Hypothalamus (tissue), 51 donors: ENCODE results near the gene GDPD2.
"Not testable (repeated sequence)": the region's sequence is repeated elsewhere in the genome, so short reads cannot be mapped to it uniquely, and the experiment has no call there.

ENCODE experiments used
- DNase-seq, 51 donors: peaks; one replicate each; lab custom pipeline; 2025; lab: John Stamatoyannopoulos, UW

The GDPD2 gene

GRCh38 chrX:70422851-70423341 lies at the start of gene GDPD2:
TSS of gene GDPD2 (plus strand) at chrX:70423314. CDS start at chrX:70424985, 1,671 bp downstream.
- DNase-seq = peak in 29 of 51 donors; percentile 2 to 74 (median 36)

GRCh38 chrX:70386235-70386634 lies 36.9 kb upstream of the GDPD2 start:
- DNase-seq = no peak

GRCh38 chrX:70398899-70399298 lies 24.2 kb upstream of the GDPD2 start:
- DNase-seq = no peak

- not testable (repeated sequence) for DNase-seq
Observed at GRCh38 chrX:70400181-70400580, 22.9 kb upstream of the GDPD2 start.

- no peak for DNase-seq
Observed at GRCh38 chrX:70402721-70403120, 20.4 kb upstream of the GDPD2 start.

GRCh38 chrX:70405003-70405402 lies 18.1 kb upstream of the GDPD2 start:
- DNase-seq = no peak

GRCh38 chrX:70410921-70411320 lies 12.2 kb upstream of the GDPD2 start:
- no peak for DNase-seq

- no peak for DNase-seq
Observed at GRCh38 chrX:70411475-70411874, 11.6 kb upstream of the GDPD2 start.

GRCh38 chrX:70421618-70422017 lies 1.5 kb upstream of the GDPD2 start:
- DNase-seq = peak in 34 of 51 donors; percentile 2 to 81 (median 41)

GRCh38 chrX:70423936-70424675 lies 992 bp downstream of the GDPD2 start:
- no peak for DNase-seq

- DNase-seq = peak in 2 of 51 donors; percentile 1 to 4
Observed at GRCh38 chrX:70424801-70425200, 1.7 kb downstream of the GDPD2 start.

- DNase-seq = no peak
Observed at GRCh38 chrX:70426286-70427278, 3.5 kb downstream of the GDPD2 start.

- no peak for DNase-seq
Observed at GRCh38 chrX:70427365-70427764, 4.3 kb downstream of the GDPD2 start.

GRCh38 chrX:70429759-70430158 lies 6.6 kb downstream of the GDPD2 start:
- DNase-seq = no peak

GRCh38 chrX:70432936-70433847 lies 10.1 kb downstream of the GDPD2 start:
- DNase-seq = peak in 2 of 51 donors; percentile 21 to 52

GRCh38 chrX:70433848-70434351 lies 10.8 kb downstream of the GDPD2 start:
- peak in 47 of 51 donors; percentile 0 to 74 (median 47) for DNase-seq

- peak in 50 of 51 donors; percentile 3 to 89 (median 70) for DNase-seq
Observed at GRCh38 chrX:70434352-70434866, 11.3 kb downstream of the GDPD2 start.

- peak in 9 of 51 donors; percentile 1 to 27 (median 8) for DNase-seq
Observed at GRCh38 chrX:70434914-70435586, 11.9 kb downstream of the GDPD2 start.

GRCh38 chrX:70436343-70436742 lies 13.2 kb downstream of the GDPD2 start:
- peak in 9 of 51 donors; percentile 0 to 20 (median 7) for DNase-seq
